Right lobe of liver (tissue), 6 donors: ENCODE results near the gene SLC5A7. TPM values are rescaled to one million over a fixed set of nuclear protein-coding genes. Genes with fewer than 3 reads are reported as not detected.

Experiments used
- ATAC-seq, 4 donors: fragments of 200-7000 bp; cut with Tn5 transposase; one replicate each; pipeline ENCODE4 v1.9.1; 2020; ENCODE audit warnings: mild to moderate bottlenecking in 4 of 4, moderate library complexity in 4 of 4
- DNase-seq, 3 donors: peaks; one replicate each; pipeline ENCODE4 v3.0.0-alpha.2; 2020
- H3K27ac ChIP-seq, 3 donors: fragments of 200-600 bp; one replicate each; pipeline ENCODE4 v1.8.0; 2022
- H3K27me3 ChIP-seq, 2 donors: fragments of 200-600 bp; one replicate each; pipeline ENCODE4 v1.8.0; 2022
- H3K36me3 ChIP-seq, 4 donors: fragments of 200-600 bp; sonication (generic) in 1 of 4; one replicate each; pipeline versions ENCODE4 v1.5.1 to v1.8.0; 2017 to 2022; ENCODE audit warnings: control low read depth in 1 of 4
- H3K4me1 ChIP-seq, 4 donors: fragments of 200-600 bp; sonication (generic) in 1 of 4; one replicate each; pipeline versions ENCODE4 v1.5.1 to v1.8.0; 2017 to 2022; ENCODE audit warnings: control low read depth in 1 of 4
- H3K4me3 ChIP-seq, 3 donors: fragments of 200-600 bp; one replicate each; pipeline ENCODE4 v1.8.0; 2022
- H3K9me3 ChIP-seq, 4 donors: fragments of 200-600 bp; sonication (generic) in 1 of 4; one replicate each; pipeline versions ENCODE4 v1.5.1 to v1.8.0; 2017 to 2022; ENCODE audit warnings: control low read depth in 1 of 4
- CTCF ChIP-seq, 4 donors: fragments of 200-600 bp in 3 of 4; fragments of 450-650 bp in 1 of 4; IDR thresholded peaks; one replicate each; pipeline versions ENCODE4 v1.5.1 to v1.8.0; 2016 to 2022; ENCODE audit warnings: antibody characterized with exemption in 4 of 4, mild to moderate bottlenecking in 2 of 4
- POLR2A ChIP-seq: fragments of 450-650 bp; IDR thresholded peaks from one replicate; pipeline ENCODE4 v1.6.1; 2017; ENCODE audit warnings: antibody characterized with exemption, mild to moderate bottlenecking
- WGBS: methylation state at CpG from one replicate; pipeline ENCODE4 v1.1.6; 2018; ENCODE audit warnings: low coverage, low lambda C conversion rate; ENCODE audit not compliant: insufficient coverage; ENCODE audit errors: missing lambda C conversion rate; 5-methylcytosine and 5-hydroxymethylcytosine counted together
- intact Hi-C, 2 donors: fragments of 100-400 bp; cut with DNase I; formaldehyde crosslinking; loops; one replicate each; pipeline versions ENCODE4 v1.11.2 to v1.14.1; 2022
- total RNA-seq, 6 experiments: library from RNA; depleted of rRNA in 2 of 6; stranded (reverse); fragments of >200 nt in 2 of 6; fragmentation: NEBNext Ultra II Directional in 3 of 6; extraction: Animal tissue kit (Norgen Biotek cat#: 25700) in 3 of 6; gene quantifications; one replicate each; pipeline versions ENCODE4 v1.1.0 to v1.2.4, GENCODE V29; 2016 to 2023
- donor health status: DM: no; HTN: yes; CAD: no.
- donor health status: DM: no; HTN: no; CAD: no.
- donor health status: DM: no; HTN: no; CAD: no.
- donor health status: DM: no; HTN: yes; CAD: no.
- donor health status: DM: no; HTN: yes; CAD: no.

Gene SLC5A7
- total RNA-seq, 6 experiments from 2014 or later, result not detected

GRCh38 chr2:108010912-108011591, 24.7 kb downstream of the SLC5A7 start:
- no peaks in the 10 kb centered on the region for H3K27me3 ChIP-seq
- DNase-seq (no peak), ATAC-seq (no peak)

GRCh38 chr2:108013305-108013704, 27.0 kb downstream of the SLC5A7 start:
- intact Hi-C loops, result no loop called here
- no peaks in the 10 kb centered on the region for H3K36me3 ChIP-seq

More at GRCh38 chr2:108010912-108011591, 24.7 kb downstream of the SLC5A7 start:
- Histone ChIP-seq H3K27ac (no peak overlapping the region), H3K4me3 (no peak overlapping the region), H3K36me3 (no peaks in the 10 kb centered on the region), H3K4me1 (no peaks in the 10 kb centered on the region), H3K9me3 (peaks cover 0 to 14% (median 0%) of the 10 kb centered on the region in 4 donors)
- TF ChIP-seq POLR2A, result no peak
- TF ChIP-seq CTCF (IDR thresholded peaks at IDR 0.05), result no peak
- 53% methylated on average over 2 of the region's 2 CpGs for WGBS
- intact Hi-C loops, result no loop called here

GRCh38 chr2:108022628-108023027, 36.3 kb downstream of the SLC5A7 start:
- no peaks in the 10 kb centered on the region for H3K36me3 ChIP-seq
- TF ChIP-seq POLR2A (no peak), CTCF (IDR thresholded peaks at IDR 0.05) (no peak)

More at GRCh38 chr2:108013305-108013704, 27.0 kb downstream of the SLC5A7 start:
- DNase-seq, result no peak
- Histone ChIP-seq H3K9me3 (peaks cover 0 to 14% (median 0%) of the 10 kb centered on the region in 4 donors), H3K4me1 (no peaks in the 10 kb centered on the region), H3K27me3 (no peaks in the 10 kb centered on the region), H3K4me3 (no peak overlapping the region), H3K27ac (no peak overlapping the region)
- TF ChIP-seq CTCF (IDR thresholded peaks at IDR 0.05) (no peak), POLR2A (no peak)
- no peak for ATAC-seq
- 38% methylated on average over 1 of the region's 1 CpG for WGBS

GRCh38 chr2:108023776-108024175, 37.5 kb downstream of the SLC5A7 start:
- TF ChIP-seq CTCF (IDR thresholded peaks at IDR 0.05) (no peak), POLR2A (no peak)
- DNase-seq (no peak), ATAC-seq (no peak)
- 54% methylated on average over 4 of the region's 4 CpGs for WGBS
- Histone ChIP-seq H3K27me3 (no peaks in the 10 kb centered on the region), H3K4me3 (no peak overlapping the region), H3K27ac (no peak overlapping the region), H3K36me3 (no peaks in the 10 kb centered on the region), H3K9me3 (no peaks in the 10 kb centered on the region), H3K4me1 (no peaks in the 10 kb centered on the region)
- intact Hi-C loops, result no loop called here

More at GRCh38 chr2:108022628-108023027, 36.3 kb downstream of the SLC5A7 start:
- H3K9me3 ChIP-seq, result no peaks in the 10 kb centered on the region
- H3K4me1 ChIP-seq, result no peaks in the 10 kb centered on the region
- H3K27ac ChIP-seq, result no peak overlapping the region
- DNase-seq, result no peak
- no peak overlapping the region for H3K4me3 ChIP-seq
- H3K27me3 ChIP-seq, result no peaks in the 10 kb centered on the region
- ATAC-seq, result no peak
- intact Hi-C loops, result no loop called here
